IPS-11a (cell line): ENCODE results near the gene NTN5.

Source experiments
- H3K4me3 ChIP-seq: one replicate; pipeline ENCODE4 v1.5.1; 2013; ENCODE audit warnings: low read depth, low read length, control low read depth

Gene NTN5

GRCh38 chr19:48616041-48616436 lies 56.8 kb downstream of the NTN5 start:
- no peak overlapping the region for H3K4me3 ChIP-seq

- H3K4me3 ChIP-seq = no peak overlapping the region
Measured at GRCh38 chr19:48615231-48616040, 57.4 kb downstream of the NTN5 start.

GRCh38 chr19:48614436-48615230 lies 58.2 kb downstream of the NTN5 start, which contains the start of gene FAM83E:
TSS of gene FAM83E (minus strand) at chr19:48615076. CDS start at chr19:48613372, 1,704 bp downstream.
- H3K4me3 ChIP-seq = no peak within 1 kb of the TSS

- H3K4me3 ChIP-seq = no peak overlapping the region
Measured at GRCh38 chr19:48613852-48614435, 58.9 kb downstream of the NTN5 start.

- no peak overlapping the region for H3K4me3 ChIP-seq
Measured at GRCh38 chr19:48613024-48613851, 59.6 kb downstream of the NTN5 start.

- H3K4me3 ChIP-seq = no peak overlapping the region
Measured at GRCh38 chr19:48611872-48612271, 60.9 kb downstream of the NTN5 start.
